ENCODE data around the gene KRTAP9-6. TPM values are rescaled to one million over a fixed set of nuclear protein-coding genes. Genes with fewer than 3 reads are reported as not detected.

The KRTAP9-6 gene
- total RNA-seq, 1 donor from 2014 or later: not detected

Other genes starting within 250 kb of the KRTAP9-6 start
- gene KRTAP1-5, start 238.2 kb upstream of the KRTAP9-6 start, total RNA-seq: not detected
- gene KRTAP1-4, start 235.2 kb upstream of the KRTAP9-6 start, total RNA-seq: not detected
- gene KRTAP1-3, start 230.5 kb upstream of the KRTAP9-6 start, total RNA-seq: not detected
- gene KRTAP1-1, start 223.9 kb upstream of the KRTAP9-6 start, total RNA-seq: not detected
- not detected for gene KRTAP2-1, start 218.1 kb upstream of the KRTAP9-6 start, total RNA-seq
- not detected for gene KRTAP2-2, start 210.1 kb upstream of the KRTAP9-6 start, total RNA-seq
- not detected for gene KRTAP2-3, start 205.3 kb upstream of the KRTAP9-6 start, total RNA-seq
- not detected for gene KRTAP2-4, start 199.5 kb upstream of the KRTAP9-6 start, total RNA-seq
- gene KRTAP4-7, start 181.2 kb upstream of the KRTAP9-6 start, total RNA-seq: not detected
- not detected for gene KRTAP4-8, start 167.2 kb upstream of the KRTAP9-6 start, total RNA-seq
- not detected for gene KRTAP4-16, start 163.2 kb upstream of the KRTAP9-6 start, total RNA-seq
- not detected for gene KRTAP4-9, start 160.0 kb upstream of the KRTAP9-6 start, total RNA-seq
- not detected for gene KRTAP4-11, start 147.0 kb upstream of the KRTAP9-6 start, total RNA-seq
- not detected for gene KRTAP4-12, start 141.2 kb upstream of the KRTAP9-6 start, total RNA-seq
- not detected for gene KRTAP4-6, start 124.8 kb upstream of the KRTAP9-6 start, total RNA-seq
- gene KRTAP4-5, start 115.6 kb upstream of the KRTAP9-6 start, total RNA-seq: not detected
- gene KRTAP4-4, start 104.6 kb upstream of the KRTAP9-6 start, total RNA-seq: not detected
- gene KRTAP4-3, start 97.2 kb upstream of the KRTAP9-6 start, total RNA-seq: not detected
- not detected for gene KRTAP4-2, start 87.2 kb upstream of the KRTAP9-6 start, total RNA-seq
- gene KRTAP4-1, start 80.5 kb upstream of the KRTAP9-6 start, total RNA-seq: not detected
- not detected for gene KRTAP9-1, start 75.5 kb upstream of the KRTAP9-6 start, total RNA-seq
- not detected for gene KRTAP9-2, start 38.7 kb upstream of the KRTAP9-6 start, total RNA-seq
- gene KRTAP9-3, start 32.9 kb upstream of the KRTAP9-6 start, total RNA-seq: not detected
- not detected for gene KRTAP9-8, start 27.4 kb upstream of the KRTAP9-6 start, total RNA-seq
- gene KRTAP9-4, start 15.7 kb upstream of the KRTAP9-6 start, total RNA-seq: not detected
- not detected for gene KRTAP9-9, start 10.0 kb upstream of the KRTAP9-6 start, total RNA-seq
- gene KRTAP9-7, start 10.3 kb downstream of the KRTAP9-6 start, total RNA-seq: not detected
- gene KRTAP29-1, start 37.5 kb downstream of the KRTAP9-6 start, total RNA-seq: not detected
- not detected for gene KRTAP16-1, start 43.9 kb downstream of the KRTAP9-6 start, total RNA-seq
- not detected for gene KRTAP17-1, start 50.3 kb downstream of the KRTAP9-6 start, total RNA-seq
- not detected for gene KRT33A, start 85.5 kb downstream of the KRTAP9-6 start, total RNA-seq
- gene KRT33B, start 104.4 kb downstream of the KRTAP9-6 start, total RNA-seq: not detected
- gene KRT34, start 116.9 kb downstream of the KRTAP9-6 start, total RNA-seq: not detected
- gene KRT31, start 132.2 kb downstream of the KRTAP9-6 start, total RNA-seq: not detected
- not detected for gene KRT37, start 159.2 kb downstream of the KRTAP9-6 start, total RNA-seq
- not detected for gene KRT38, start 175.6 kb downstream of the KRTAP9-6 start, total RNA-seq
- not detected for gene KRT32, start 202.0 kb downstream of the KRTAP9-6 start, total RNA-seq
- not detected for gene KRT35, start 215.8 kb downstream of the KRTAP9-6 start, total RNA-seq
- gene KRT36, start 224.5 kb downstream of the KRTAP9-6 start, total RNA-seq: not detected
- not detected for gene KRT13, start 240.2 kb downstream of the KRTAP9-6 start, total RNA-seq

Data from mesenteric fat pad (tissue), 1 donor.